Endodermal cell (in vitro differentiated cells): ENCODE data around the gene KIF2B. TPM values are rescaled to one million over a fixed set of nuclear protein-coding genes. Genes with fewer than 3 reads are reported as not detected.

Experiments used
- DNase-seq: peaks from one replicate; pipeline ENCODE4 v3.0.0-alpha.2; 2017
- H3K27ac ChIP-seq: 2 replicates; pipeline ENCODE4 v1.5.1; 2013; ENCODE audit warnings: mild to moderate bottlenecking, low read depth, low read length, moderate library complexity
- H3K27me3 ChIP-seq: 2 replicates; pipeline ENCODE4 v1.6.1; 2013; ENCODE audit warnings: mild to moderate bottlenecking, low read length, moderate library complexity; ENCODE audit not compliant: insufficient read depth, control insufficient read depth, poor library complexity, severe bottlenecking
- H3K36me3 ChIP-seq: 2 replicates; pipeline ENCODE4 v1.7.0; 2013; ENCODE audit warnings: mild to moderate bottlenecking, low read length, moderate library complexity; ENCODE audit not compliant: control insufficient read depth, insufficient read depth
- H3K4me1 ChIP-seq: one replicate; pipeline ENCODE4 v1.7.0; 2013; ENCODE audit warnings: low read length; ENCODE audit not compliant: control insufficient read depth, insufficient read depth
- H3K4me3 ChIP-seq: 2 replicates; pipeline ENCODE4 v1.5.1; 2013; ENCODE audit warnings: mild to moderate bottlenecking, low read length, moderate library complexity
- H3K9ac ChIP-seq: 2 replicates; pipeline ENCODE4 v1.6.1; 2013; ENCODE audit warnings: mild to moderate bottlenecking, low read length, moderate library complexity; ENCODE audit not compliant: poor library complexity, severe bottlenecking; ENCODE audit errors: extremely low read depth
- H3K9me3 ChIP-seq: 2 replicates; pipeline ENCODE4 v1.6.1; 2013; ENCODE audit warnings: mild to moderate bottlenecking, low read length, moderate library complexity; ENCODE audit not compliant: control insufficient read depth
- H3K27ac Mint-ChIP-seq: 2 replicates; pipeline ENCODE4 v1.8.0; 2020; ENCODE audit warnings: mixed read lengths
- H3K27me3 Mint-ChIP-seq: 2 replicates; pipeline ENCODE4 v1.8.0; 2021; ENCODE audit warnings: mild to moderate bottlenecking, mixed read lengths; ENCODE audit not compliant: insufficient read depth
- H3K36me3 Mint-ChIP-seq: 2 replicates; pipeline ENCODE4 v1.8.0; 2020; ENCODE audit warnings: low read depth, mixed read lengths
- H3K4me1 Mint-ChIP-seq: 2 replicates; pipeline ENCODE4 v1.8.0; 2020; ENCODE audit warnings: mixed read lengths
- H3K4me3 Mint-ChIP-seq: 2 replicates; pipeline ENCODE4 v1.8.0; 2020; ENCODE audit warnings: mild to moderate bottlenecking, moderate library complexity, mixed read lengths
- H3K9me3 Mint-ChIP-seq: 2 replicates; pipeline ENCODE4 v1.8.0; 2020; ENCODE audit warnings: mild to moderate bottlenecking, mixed read lengths
- WGBS, 2 experiments: methylation state at CpG; one replicate each; pipeline versions ENCODE4 v1.1.5 to v1.1.7; 2013; ENCODE audit warnings: missing lambda C conversion rate in 2 of 2, mixed read lengths in 1 of 2; ENCODE audit not compliant: insufficient coverage in 1 of 2, insufficient read length in 1 of 2; 5-methylcytosine and 5-hydroxymethylcytosine counted together
- total RNA-seq, 2 donors: library from RNA; stranded (reverse); fragmentation: NEBNext Ultra II Directional in 1 of 2; extraction: Animal tissue kit (Norgen Biotek cat#: 25700) in 1 of 2; gene quantifications; 2 replicates in 1 of 2; 3 replicates in 1 of 2; pipeline ENCODE4 v1.2.1, GENCODE V29; 2021
- TF ChIP-seq, protein P1 (sequence below): fragments of 200-600 bp; sonication (generic); conservative IDR thresholded peaks from 2 replicates; pipeline ENCODE4 v1.5.0; 2021; ENCODE audit warnings: antibody characterized with exemption, mild to moderate bottlenecking

Gene KIF2B
- total RNA-seq, 2 donors from 2014 or later: not detected

DNA sequence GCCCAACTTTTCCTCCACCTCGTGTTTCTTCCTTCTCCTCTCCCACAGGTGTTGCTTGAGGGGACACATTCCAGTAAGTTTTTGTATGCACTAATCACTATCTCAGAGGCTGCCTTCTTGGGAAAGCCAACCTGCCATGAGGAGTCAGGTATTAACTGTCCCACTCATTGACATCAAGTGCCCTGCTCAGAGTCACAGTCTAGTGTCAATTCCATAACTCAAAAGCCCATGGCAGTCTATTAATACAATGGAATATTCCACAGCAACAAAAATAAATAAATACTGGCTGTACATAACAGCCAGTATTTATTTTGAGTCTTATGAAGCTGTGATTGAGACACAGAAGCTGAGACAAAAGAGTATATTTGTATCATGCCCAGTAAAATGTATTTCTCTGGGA is 26.1 kb upstream of the KIF2B start:
- no peaks in the 10 kb centered on the region for H3K9me3 ChIP-seq
- H3K36me3 ChIP-seq: no peaks in the 10 kb centered on the region
- DNase-seq: no peak
- no peak overlapping the region for H3K9ac ChIP-seq
- H3K27ac Mint-ChIP-seq: no peak overlapping the region
- no peak overlapping the region for H3K27ac ChIP-seq
- no peak overlapping the region for H3K4me3 Mint-ChIP-seq
- H3K4me1 ChIP-seq: peaks cover 1% of the 10 kb centered on the region
- no peaks in the 10 kb centered on the region for H3K9me3 Mint-ChIP-seq
- H3K27me3 Mint-ChIP-seq: no peaks in the 10 kb centered on the region
- H3K4me3 ChIP-seq: no peak overlapping the region
- 90 to 100% methylated on average over 1 of the region's 1 CpG for WGBS, 2 experiments
- TF ChIP-seq, protein P1, sequence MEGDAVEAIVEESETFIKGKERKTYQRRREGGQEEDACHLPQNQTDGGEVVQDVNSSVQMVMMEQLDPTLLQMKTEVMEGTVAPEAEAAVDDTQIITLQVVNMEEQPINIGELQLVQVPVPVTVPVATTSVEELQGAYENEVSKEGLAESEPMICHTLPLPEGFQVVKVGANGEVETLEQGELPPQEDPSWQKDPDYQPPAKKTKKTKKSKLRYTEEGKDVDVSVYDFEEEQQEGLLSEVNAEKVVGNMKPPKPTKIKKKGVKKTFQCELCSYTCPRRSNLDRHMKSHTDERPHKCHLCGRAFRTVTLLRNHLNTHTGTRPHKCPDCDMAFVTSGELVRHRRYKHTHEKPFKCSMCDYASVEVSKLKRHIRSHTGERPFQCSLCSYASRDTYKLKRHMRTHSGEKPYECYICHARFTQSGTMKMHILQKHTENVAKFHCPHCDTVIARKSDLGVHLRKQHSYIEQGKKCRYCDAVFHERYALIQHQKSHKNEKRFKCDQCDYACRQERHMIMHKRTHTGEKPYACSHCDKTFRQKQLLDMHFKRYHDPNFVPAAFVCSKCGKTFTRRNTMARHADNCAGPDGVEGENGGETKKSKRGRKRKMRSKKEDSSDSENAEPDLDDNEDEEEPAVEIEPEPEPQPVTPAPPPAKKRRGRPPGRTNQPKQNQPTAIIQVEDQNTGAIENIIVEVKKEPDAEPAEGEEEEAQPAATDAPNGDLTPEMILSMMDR: no peak
- peaks cover 3% of the 10 kb centered on the region for H3K4me1 Mint-ChIP-seq
- H3K36me3 Mint-ChIP-seq: no peaks in the 10 kb centered on the region
- no peaks in the 10 kb centered on the region for H3K27me3 ChIP-seq

DNA sequence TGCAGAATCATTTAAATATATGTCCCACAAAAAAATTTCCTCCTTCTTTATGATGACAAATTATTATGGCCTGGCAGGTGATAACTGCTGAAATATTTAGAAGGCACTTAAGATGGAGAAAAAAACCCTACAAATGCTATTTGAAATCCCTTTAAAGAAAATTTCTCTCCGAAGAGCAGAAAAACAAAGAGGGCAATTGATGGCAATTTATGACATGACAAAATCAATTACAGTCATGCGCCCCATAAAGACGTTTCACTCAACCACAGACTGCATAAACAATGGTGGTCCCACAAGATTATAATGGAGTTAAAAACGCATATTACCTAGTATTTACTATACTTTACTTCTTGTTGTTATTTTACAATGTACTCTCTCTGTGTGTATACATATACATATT is 25.2 kb upstream of the KIF2B start:
- Histone ChIP-seq H3K4me3 (no peak overlapping the region), H3K36me3 (no peaks in the 10 kb centered on the region), H3K27me3 (no peaks in the 10 kb centered on the region), H3K9me3 (no peaks in the 10 kb centered on the region), H3K9ac (no peak overlapping the region), H3K27ac (no peak overlapping the region), H3K4me1 (peaks cover 5% of the 10 kb centered on the region)
- Mint-ChIP-seq H3K4me3 (no peak overlapping the region), H3K4me1 (peaks cover 7% of the 10 kb centered on the region), H3K27me3 (no peaks in the 10 kb centered on the region), H3K9me3 (no peaks in the 10 kb centered on the region), H3K27ac (no peak overlapping the region), H3K36me3 (no peaks in the 10 kb centered on the region)
- DNase-seq: no peak
- TF ChIP-seq, protein P1: no peak
- WGBS, 2 experiments: 80 to 87% methylated on average over 1 to 3 of the region's 4 CpGs

DNA sequence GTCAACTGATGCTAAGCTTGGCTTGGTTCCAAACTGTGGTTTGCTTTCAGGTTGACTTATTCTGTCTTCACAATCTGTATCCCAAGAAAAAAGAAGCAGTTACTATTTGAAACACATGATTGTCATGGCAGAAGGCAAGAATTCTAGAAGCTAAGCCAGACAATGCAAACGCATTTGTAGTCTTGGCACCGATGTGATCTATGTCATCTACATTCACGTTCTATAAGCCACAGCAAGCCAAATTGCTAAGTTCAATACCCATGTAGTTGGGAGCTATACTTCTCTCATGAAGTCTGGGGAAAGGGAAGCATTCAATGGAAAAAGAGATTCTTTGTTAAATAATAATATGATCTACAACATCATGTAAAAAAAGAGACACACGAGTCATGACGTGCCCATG is 18.3 kb upstream of the KIF2B start:
- H3K4me1 ChIP-seq: peaks cover 5% of the 10 kb centered on the region
- TF ChIP-seq, protein P1: no peak
- no peak overlapping the region for H3K9ac ChIP-seq
- Mint-ChIP-seq H3K27me3 (no peaks in the 10 kb centered on the region), H3K4me3 (no peak overlapping the region), H3K27ac (no peak overlapping the region), H3K9me3 (no peaks in the 10 kb centered on the region), H3K4me1 (peaks cover 10% of the 10 kb centered on the region), H3K36me3 (no peaks in the 10 kb centered on the region)
- no peak overlapping the region for H3K27ac ChIP-seq
- no peaks in the 10 kb centered on the region for H3K27me3 ChIP-seq
- no peak overlapping the region for H3K4me3 ChIP-seq
- no peaks in the 10 kb centered on the region for H3K36me3 ChIP-seq
- 38 to 83% methylated on average over 1 to 5 of the region's 5 CpGs for WGBS, 2 experiments
- no peaks in the 10 kb centered on the region for H3K9me3 ChIP-seq
- no peak for DNase-seq
